ENCODE data around the gene ABCA2.

GRCh38 chr9:137025517-137025966 lies 2.5 kb downstream of the ABCA2 start:
- no peak for TF ChIP-seq CTCF (IDR thresholded peaks at IDR 0.05)
- TF ChIP-seq POLR2A (IDR thresholded peaks at IDR 0.05), result no peak
